ENCODE measurements around the gene ZNF609.

ZNF609 gene

DNA sequence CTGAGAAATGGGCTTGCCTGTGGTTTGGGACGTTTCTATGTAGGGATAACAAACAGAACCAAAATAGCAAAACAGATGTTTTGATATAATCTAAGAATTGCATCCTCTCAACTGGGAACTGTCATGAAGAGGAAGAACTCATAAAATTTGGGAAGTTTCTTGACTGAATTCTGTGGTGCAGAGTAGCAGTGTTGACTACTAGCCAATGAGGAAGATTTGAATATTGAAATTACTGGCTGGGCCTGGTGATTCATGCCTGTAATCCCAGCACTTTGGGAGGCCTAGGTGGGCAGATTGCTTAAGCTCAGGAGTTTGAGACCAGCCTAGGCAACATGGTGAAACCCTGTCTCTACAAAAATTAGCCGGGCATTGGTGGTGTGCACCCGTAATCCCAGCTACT is 42.2 kb downstream of the ZNF609 start:
- DNase-seq: no peak

DNA sequence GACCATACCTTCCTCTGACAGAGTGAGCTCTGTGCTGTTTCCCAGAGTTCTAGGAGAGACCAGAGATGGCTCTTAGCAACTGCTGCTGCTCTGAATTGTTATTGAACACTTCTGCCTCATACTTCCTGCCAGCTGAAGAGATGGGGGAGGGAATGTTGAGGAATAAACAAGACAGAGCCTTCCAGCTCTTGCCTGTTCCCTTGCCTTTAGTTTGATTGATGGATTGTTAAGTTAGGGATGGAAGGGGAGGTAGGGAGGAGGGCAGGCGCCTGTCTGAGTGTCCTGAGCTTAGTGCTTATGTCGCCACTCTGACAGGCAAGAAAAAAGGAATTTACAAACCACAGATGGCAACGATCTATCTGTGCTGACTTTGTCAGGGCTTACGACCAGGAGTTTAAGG is 42.8 kb downstream of the ZNF609 start:
- peak in 3 of 6 experiments; percentile 28 to 56 (median 47) for DNase-seq

DNA sequence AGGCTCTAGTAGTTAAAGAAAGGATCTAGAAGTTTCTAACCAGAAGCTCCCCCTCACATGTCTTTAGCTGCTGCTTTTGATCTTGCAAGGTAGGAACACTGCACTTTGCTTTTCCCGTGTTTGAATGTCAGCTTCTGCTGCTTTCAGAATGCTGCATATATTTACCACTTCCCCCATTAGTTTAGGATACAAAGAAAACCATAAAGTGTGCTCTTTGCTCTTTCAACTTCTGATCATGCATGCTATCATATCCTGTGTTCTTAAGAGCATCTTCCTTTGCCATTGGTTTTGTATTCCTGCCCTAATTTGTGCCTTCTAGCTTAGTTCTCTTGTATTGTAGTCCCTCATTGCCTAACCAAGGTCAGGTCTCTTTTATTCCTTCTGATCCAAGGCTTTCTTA is 43.3 kb downstream of the ZNF609 start:
- DNase-seq: peak in 3 of 6 experiments; percentile 56 to 60 (median 56)

DNA sequence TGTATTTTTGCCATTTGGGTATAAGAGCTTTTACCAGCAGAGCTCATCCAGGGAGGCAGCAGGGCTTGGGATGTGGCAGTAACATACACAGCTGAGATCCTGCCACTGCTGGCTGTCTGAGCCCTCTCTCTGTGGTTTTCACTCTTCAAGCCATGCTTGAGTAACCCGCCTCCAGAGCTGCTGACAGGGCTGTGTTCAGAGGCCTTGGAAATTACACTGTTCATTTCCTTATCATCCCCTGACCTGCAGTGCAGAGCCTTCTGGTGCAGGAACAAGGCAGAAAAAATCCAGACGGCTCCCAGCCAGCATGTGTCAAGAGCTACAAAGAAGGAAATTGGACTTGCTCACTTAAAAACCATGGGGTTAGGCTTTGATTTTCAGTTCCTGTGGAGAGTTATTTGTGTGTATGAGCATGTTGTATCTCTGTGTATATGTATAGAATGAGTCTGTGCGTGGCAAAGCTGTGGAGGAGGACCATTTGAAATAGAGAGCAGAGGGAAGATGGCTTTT is 47.0 kb downstream of the ZNF609 start:
- DNase-seq: peak in 4 of 6 experiments; percentile 7 to 32 (median 17)

DNA sequence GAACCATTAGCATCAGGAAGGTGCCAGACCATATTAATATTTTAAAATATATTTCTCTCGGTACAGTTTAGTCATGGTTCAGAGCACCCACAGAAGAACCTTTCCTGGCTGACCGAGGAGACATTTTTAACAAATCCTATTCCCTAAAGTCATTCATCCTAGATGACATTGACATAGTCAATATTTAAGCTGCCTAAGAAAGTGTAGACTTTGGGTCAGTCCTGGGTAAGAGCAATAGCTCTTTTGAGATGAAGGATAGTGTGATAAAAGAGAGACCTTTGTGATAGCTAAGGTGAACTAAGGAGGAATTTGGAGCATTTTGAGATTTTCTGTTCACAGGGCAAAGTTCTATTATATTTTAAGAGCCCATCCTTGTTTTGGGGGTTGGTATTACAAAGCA is 47.5 kb downstream of the ZNF609 start:
- DNase-seq: no peak

DNA sequence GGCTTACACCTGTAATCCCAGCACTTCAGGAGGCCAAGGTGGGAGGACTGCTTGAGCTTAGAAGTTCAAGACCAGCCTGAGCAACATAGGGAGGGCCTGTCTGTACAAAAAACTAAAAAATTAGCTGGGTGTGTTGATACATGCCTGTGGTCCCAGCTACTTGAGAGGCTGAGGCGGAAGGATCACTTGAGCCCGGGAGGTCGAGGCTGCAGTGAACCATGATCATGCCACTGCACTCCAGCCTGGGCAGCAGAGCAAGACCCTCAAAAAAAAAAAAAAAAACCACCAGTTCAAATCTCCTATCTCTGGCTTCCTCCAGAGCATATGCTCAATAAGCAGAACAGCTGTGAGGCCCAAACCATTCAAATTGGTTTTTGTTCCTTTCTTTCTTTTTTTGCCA is 53.4 kb downstream of the ZNF609 start:
- DNase-seq: no peak

DNA sequence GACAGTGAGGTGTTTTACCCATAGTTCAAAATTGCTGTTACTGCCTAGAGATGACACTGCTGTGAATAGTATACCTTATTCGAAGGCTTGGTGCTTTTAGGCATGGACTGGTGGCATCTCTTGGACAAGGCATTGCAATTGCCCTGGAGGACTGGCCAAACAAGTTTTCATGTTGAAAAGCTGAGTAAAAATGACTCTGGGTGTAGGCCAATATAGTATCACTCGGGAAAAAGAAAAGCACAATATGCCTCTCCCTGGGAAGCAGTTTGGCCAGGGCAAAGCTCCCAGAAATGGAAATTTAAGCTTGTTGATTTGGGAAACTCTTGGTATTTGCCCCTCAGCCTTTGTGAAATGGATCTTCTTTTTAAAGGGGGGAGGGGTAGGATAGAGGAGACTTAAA is 54.8 kb downstream of the ZNF609 start:
- no peak for DNase-seq

DNA sequence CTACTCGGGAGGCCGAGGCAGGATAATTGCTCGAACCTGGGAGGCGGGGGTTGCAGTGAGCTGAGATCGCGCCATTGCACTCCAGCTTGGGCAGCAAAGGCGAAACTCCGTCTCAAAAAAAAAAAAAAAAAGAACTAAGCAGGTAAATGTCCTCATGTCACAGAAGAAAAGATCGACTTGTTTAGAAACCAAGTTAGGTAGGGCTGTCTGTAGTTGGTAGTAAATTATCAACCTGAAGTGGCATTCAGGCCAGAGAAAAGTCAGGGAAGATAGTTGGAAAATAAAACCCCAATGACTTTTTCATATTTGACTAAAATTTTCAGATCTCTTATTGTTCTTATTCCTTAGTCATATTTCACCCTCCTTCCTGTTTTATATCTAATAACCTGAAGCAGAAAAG is 55.4 kb downstream of the ZNF609 start:
- DNase-seq: no peak

DNA sequence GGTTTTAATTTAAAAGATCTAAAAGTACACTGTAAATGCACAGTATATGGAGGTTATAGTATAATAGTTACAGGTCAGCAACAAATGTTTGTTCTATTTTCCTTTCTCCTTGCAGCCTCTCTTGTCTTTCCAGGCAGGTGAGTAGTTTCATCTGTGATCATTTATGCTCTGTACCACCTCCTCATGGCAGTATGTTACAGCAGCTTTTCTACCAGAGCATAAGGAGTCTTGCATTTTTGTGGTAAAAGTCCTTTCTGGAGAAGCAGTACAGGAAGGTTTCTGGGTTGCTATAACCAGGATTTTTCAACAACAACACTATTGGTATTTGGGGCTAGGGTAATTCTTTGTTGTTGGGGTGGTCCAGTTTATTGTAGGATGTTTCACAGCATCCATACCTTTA is 59.5 kb downstream of the ZNF609 start:
- no peak for DNase-seq

DNA sequence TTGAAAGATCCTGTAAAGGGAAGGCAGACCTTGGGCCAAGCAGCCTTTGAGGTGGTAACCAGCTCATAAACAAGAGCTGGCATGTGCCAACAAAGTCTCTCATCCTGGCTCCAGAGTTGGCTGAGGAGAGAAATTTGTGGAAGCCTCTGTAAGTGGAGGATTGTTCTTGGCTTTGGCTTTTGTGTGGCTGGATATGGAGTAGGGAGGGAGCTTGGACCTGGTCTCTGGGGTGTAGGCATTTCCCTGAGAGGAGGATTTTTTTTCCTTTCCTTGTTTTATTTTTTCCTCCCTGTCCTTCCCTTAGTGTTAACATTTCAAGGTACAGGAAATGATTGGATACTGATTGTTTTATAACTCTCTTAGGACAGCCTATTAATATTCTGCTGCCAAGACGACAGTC is 60.8 kb downstream of the ZNF609 start:
- DNase-seq: no peak

DNA sequence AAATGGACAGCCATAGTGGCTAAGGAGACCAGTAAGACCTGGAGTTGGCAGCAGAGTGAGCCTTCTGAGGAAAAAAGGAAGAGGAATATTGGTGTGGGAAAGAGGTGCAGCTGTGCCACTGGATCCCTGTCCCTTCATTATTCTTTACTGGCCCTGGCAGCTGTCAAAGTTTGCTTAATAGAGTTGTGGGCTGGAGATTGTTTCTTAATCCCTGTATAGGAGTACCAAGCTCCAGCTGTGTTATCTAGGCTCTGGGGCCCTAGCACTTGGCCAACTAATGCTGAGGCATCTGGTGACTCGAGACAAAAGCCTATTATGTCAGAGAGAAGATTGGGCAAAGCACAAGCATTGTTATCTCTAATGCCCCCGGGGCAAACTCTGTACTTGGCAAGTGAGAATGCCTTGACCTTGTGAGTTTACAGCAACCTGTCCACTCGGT is 61.4 kb downstream of the ZNF609 start:
- DNase-seq: no peak

DNA sequence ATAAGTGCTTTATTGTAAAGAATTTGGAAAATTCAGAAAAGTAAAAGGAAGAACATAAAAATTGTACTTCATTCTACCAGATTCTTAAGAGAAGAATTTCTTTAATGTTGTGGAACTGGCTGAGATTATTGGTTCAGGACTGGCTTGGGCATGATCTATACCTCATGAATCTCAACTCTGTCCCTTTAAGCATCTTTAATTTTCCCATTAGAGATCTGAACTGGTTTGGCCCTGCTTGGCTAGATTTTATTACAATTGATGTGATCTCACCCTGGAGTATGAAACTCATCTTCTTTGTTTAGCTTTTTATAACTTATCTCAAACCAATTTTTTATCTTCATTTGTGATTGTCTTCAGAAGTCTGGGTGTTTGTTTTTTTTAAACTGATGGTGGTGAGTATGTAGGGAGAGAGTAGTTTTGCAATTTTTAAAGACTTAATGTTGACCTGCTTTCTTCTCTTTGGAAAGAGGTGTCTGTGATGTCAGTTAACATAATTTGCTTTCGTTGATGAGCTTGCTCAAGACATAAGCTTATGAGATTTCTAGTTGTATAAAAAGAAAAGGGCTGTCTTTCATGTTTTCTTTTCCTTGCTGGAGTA is 61.9 kb downstream of the ZNF609 start:
- no peak for DNase-seq

DNA sequence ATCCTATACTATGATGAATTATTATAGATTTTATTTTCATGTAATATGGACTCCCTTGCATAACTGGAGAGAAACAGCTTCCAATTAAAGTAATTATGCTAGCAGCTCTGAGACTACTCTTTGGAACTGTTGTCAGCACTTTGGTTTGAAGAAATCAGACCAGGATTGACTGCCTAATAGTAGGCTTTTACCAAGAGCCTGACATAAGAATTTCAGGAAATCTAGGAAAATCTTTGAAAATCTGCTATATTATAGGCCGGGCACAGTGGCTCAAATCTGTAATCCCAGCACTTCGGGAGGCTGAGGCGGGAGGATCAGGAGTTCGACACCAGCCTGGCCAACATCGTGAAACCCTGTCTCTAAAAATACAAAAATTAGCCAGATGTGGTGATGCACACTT is 62.9 kb downstream of the ZNF609 start:
- DNase-seq: no peak

DNA sequence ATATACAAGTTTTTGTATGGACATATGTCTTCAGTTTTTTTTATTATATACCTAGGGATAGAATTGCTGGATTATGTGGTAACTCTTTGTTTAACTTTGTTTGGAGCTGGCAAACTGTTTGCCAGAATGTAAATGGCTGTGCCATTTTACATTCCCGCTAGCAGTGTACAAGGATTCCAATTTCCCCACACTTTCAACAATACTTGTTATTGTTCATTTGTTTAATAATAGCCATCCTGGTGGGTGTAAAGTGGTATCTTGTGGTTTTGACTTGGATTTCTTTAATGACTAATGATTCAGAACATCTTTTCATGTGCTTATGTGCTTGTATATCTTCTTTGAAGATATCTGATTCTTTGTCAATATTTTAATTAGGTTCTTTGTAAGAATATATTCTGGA is 64.4 kb downstream of the ZNF609 start:
- DNase-seq: no peak

DNA sequence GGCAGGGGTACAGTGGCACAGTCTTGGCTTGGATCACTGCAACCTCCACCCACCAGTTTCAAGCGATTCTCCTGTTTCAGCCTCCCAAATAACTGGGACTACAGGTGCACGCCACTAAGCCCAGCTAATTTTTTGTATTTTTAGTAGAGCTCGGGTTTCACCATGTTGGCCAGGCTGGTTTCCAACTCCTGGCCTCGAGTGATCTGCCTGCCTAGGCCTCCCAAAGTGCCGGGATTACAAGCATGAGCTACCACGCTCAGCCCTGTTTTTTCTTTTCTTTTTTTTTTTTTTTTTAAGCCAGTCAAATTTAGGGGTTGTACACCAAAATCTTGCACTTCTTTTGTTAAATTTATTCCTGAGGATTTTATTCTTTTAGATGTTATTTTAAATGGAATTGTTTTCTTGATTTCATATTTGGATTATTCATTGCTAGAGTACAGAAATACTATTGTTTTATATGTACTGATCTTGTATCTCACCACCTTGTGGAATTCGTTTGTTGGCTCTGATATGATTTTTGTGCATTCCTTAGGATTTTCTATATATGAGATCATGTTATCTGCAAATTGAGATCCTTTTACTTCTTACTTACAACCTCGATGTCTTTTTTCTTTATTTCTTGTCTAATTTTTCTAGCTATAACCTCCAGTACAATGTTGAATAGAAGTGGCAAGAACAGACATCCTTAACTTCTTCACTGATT is 65.6 kb downstream of the ZNF609 start:
- no peak for DNase-seq

DNA sequence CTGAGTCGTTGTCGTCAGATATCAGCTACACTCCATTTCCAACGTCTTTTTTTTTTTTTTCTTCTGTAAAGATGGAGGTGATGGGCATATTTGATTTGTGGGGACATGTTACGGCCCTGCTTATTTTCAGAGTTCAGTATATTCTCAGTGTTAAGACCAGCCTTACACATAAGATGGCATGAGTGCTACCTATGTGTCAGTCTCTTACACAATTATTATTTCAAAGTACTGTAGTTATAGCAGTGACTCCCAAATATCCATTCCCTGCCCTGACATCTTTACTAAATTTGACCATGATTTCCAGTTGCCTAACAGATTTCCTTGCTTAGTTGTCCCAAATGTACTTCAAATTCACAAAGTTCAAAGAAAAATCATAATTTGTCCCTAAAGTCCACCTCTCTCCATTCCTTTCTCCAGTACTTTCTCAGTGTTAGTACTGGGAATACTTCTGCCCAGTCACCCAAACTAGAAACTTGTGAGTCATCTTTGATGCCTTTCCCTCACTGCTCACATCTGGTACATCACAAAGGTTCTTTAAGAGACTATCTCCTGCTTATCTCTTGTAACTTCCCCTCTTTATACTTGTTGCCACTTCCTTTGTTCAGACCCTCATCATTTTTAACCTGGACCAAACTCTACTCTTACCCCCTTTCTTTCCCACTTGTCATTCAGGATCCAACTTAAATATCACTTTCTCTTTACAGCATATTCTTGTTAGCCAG is 67.0 kb downstream of the ZNF609 start:
- no peak for DNase-seq

DNA sequence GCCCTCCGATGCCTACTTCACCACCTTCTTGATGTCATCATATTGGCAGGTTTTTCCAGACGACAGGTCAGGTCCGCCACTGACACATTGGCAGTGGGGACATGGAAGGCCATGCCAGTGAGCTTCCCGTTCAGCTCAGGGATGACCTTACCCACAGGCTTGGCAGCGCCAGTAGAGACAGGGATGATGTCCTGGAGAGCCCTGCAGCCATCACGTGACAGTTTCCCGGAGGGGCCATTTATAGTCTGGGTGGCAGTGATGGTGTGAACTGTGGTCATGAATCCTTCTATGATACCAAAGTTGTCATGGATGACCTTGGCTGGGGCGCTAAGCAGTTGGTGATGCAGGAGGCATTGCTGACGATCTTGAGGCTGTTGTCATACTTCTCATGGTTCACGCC is 68.5 kb downstream of the ZNF609 start:
- DNase-seq: no peak

DNA sequence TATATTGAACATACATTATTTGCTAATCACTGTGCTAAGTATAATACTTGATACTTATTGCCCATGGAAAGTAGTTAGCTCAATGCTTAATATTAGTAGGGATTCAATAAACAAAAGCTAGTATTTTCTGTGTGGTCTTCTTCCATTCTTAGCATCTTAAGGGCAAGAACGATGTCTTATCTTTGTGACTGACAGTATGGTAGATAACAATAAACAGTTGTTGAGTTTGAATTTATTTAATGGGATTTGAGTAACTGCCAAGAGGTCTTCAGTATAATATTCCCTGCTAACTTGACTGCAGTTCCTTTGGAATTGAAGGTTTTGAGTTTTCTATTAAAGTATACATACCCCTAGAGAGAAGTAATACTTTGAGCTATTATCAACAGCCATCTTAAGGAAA is 70.1 kb downstream of the ZNF609 start:
- no peak for DNase-seq

DNA sequence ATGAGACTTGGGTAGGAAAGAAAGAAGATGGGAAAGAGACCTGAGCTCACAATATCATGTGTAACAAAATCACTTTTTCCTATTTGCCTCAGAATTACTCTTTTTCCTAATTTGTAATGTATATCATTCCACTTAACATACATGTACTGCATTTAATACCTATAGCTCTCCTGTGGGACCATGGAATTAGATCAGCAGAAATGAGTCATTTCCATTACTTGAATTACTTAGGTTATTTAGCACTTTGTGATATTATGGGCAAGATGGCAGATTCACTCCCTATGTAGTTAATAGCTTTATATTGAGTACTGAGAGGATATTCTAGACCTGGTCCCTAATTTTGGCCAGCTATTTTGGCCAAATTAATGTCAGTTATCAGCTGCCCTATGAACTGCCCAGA is 70.5 kb downstream of the ZNF609 start:
- DNase-seq: no peak

DNA sequence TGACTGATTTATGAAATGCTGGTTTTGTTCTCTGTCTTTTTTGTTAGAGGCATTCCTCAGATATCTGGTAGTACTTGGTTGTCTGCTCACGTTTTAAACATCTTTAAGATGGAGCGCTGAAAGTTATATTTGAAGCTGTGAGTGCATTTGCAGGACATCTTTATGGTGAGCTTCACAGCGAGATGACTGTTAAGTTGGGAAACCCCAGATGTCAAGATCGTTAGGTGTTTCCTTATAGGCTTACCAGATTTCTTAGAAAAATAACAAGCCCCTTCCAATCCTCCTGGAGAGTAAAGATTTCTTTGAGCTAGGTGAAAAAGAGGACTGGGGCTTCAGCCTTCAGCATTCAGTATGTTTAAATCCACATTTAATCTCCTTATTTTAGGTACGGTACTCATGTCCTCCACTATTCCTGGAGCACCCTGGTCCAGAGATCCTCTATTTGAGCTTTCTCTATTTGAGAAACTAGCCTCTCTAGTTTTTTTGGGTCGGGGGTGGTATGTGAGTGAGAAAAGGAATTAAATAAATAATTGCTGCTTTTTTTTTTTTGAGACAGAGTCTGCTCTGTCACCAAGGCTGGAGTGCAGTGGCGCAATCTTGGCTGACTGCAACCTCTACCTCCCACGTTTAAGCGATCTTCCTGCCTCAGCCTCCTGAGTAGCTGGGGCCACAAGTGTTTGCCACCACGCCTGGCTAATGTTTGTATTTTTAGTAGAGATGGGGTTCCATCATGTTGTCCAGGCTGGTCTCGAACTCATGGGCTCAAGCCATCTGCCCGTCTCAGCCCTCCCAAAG is 72.3 kb downstream of the ZNF609 start:
- no peak for DNase-seq

DNA sequence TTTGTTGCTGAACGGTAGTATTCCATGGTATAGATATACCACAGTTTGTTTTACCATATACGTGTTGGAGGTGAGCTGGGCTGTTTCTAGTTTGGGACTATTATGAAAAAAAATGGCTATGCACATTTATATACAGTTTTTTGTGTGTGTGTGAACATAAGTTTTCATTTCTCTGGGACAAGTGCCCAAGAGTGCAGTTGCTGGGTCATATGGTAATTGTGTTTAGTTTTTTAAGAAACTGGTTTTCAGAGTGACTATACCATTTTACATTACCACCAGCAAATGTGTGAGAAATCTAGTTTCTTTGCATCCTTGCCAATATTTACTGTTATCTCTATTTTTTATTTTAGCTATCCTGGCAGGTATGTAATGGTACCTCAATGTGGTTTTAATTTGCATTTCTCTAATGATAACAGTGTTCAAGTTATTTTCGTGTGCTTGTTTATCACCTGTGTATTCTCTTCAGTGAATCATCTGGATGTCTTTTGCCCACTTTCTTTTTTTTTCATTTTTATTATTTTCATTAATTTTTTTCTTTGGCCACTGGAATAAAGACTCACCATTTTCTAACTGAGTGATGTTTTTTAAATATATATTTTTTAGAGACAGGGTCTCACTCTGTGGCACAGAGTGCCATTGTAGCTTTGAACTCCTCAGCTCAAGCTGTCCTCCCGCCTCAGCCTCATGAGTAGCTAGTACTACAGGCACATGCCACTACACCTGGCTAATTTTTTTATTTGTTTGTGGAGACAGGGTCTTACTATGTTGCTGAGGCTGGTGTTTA is 75.3 kb downstream of the ZNF609 start:
- no peak for DNase-seq

DNA sequence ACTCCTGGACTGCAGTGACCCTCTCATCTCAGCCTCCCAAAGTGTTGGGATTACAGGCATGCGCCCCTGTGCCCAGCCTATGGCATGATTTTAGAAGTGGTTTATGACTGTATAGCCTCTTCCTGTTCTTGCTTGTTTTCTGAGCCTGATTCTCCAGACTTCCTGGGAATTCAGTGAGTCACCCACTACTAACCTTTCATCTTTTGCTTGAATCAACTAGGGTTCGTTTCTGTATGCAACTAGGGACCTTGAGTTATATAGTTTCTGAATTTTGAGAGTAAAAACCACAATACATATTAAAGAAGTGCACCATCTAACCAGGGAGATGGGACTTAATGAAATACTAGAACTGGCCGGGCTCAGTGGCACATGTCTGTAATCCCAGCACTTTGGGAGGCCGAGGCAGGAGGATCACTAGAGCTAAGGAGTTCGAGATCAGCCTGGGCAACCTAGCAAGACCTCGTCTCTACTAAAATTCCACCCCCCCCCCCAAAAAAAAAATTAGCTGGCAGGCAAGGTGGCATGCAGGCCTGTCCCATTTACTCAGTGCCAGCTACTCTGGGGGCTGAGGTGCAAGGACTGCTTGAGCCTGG is 76.0 kb downstream of the ZNF609 start:
- DNase-seq: no peak

Data from stimulated activated naive CD4-positive, alpha-beta T cell (primary cell).